IPS-20b (cell line): Measurements from ENCODE around the gene BTG2.

Experiments
- H3K27ac ChIP-seq: one replicate; pipeline ENCODE4 v1.5.1; 2013; ENCODE audit warnings: low read length
- H3K27me3 ChIP-seq: 2 replicates; pipeline ENCODE4 v1.6.1; 2013; ENCODE audit warnings: mild to moderate bottlenecking, low read length, inconsistent platforms; ENCODE audit not compliant: insufficient read depth
- H3K36me3 ChIP-seq: 2 replicates; pipeline ENCODE4 v1.6.1; 2013; ENCODE audit warnings: low read depth, mild to moderate bottlenecking, inconsistent platforms, low read length, moderate library complexity; ENCODE audit not compliant: insufficient read depth
- H3K4me1 ChIP-seq: 2 replicates; pipeline ENCODE4 v1.6.1; 2013; ENCODE audit warnings: mild to moderate bottlenecking, control low read depth, inconsistent platforms, low read length, moderate library complexity; ENCODE audit not compliant: insufficient read depth
- H3K4me3 ChIP-seq: 2 replicates; pipeline ENCODE4 v1.5.1; 2013; ENCODE audit warnings: mild to moderate bottlenecking, low read length, inconsistent platforms
- H3K9ac ChIP-seq: 2 replicates; pipeline ENCODE4 v1.6.1; 2013; ENCODE audit warnings: low read depth, mild to moderate bottlenecking, inconsistent platforms, low read length, moderate library complexity
- H3K9me3 ChIP-seq: 2 replicates; pipeline ENCODE4 v1.6.1; 2013; ENCODE audit warnings: mild to moderate bottlenecking, low read depth, low read length, inconsistent platforms; ENCODE audit not compliant: insufficient read depth

BTG2 gene

GRCh38 chr1:203338335-203339036 is 33.2 kb downstream of the BTG2 start:
- Histone ChIP-seq H3K4me3 (no peak overlapping the region), H3K9me3 (no peaks in the 10 kb centered on the region), H3K27ac (no peak overlapping the region), H3K4me1 (no peaks in the 10 kb centered on the region), H3K36me3 (no peaks in the 10 kb centered on the region), H3K9ac (no peak overlapping the region), H3K27me3 (peaks cover 16% of the 10 kb centered on the region)

- Histone ChIP-seq H3K27me3 (peaks cover 16% of the 10 kb centered on the region), H3K4me1 (no peaks in the 10 kb centered on the region), H3K36me3 (no peaks in the 10 kb centered on the region), H3K27ac (no peak overlapping the region), H3K9me3 (no peaks in the 10 kb centered on the region), H3K4me3 (no peak overlapping the region), H3K9ac (no peak overlapping the region)
Observed at GRCh38 chr1:203340112-203340790, 34.9 kb downstream of the BTG2 start.

- Histone ChIP-seq H3K4me1 (no peaks in the 10 kb centered on the region), H3K27me3 (peaks cover 16% of the 10 kb centered on the region), H3K4me3 (no peak overlapping the region), H3K27ac (no peak overlapping the region), H3K9ac (no peak overlapping the region), H3K36me3 (no peaks in the 10 kb centered on the region), H3K9me3 (no peaks in the 10 kb centered on the region)
Observed at GRCh38 chr1:203342192-203342940, 37.0 kb downstream of the BTG2 start.

- Histone ChIP-seq H3K4me1 (no peaks in the 10 kb centered on the region), H3K27me3 (peaks cover 16% of the 10 kb centered on the region), H3K4me3 (no peak overlapping the region), H3K9me3 (no peaks in the 10 kb centered on the region), H3K27ac (no peak overlapping the region), H3K36me3 (no peaks in the 10 kb centered on the region), H3K9ac (no peak overlapping the region)
Observed at GRCh38 chr1:203343956-203344754, 38.8 kb downstream of the BTG2 start.

GRCh38 chr1:203346060-203346768 is 40.9 kb downstream of the BTG2 start:
- Histone ChIP-seq H3K27ac (no peak overlapping the region), H3K4me3 (no peak overlapping the region), H3K4me1 (no peaks in the 10 kb centered on the region; the same call in 1 of the 2 replicates), H3K27me3 (peaks cover 14% of the 10 kb centered on the region), H3K9me3 (no peaks in the 10 kb centered on the region), H3K36me3 (no peaks in the 10 kb centered on the region), H3K9ac (no peak overlapping the region)

GRCh38 chr1:203346769-203347102 is 41.4 kb downstream of the BTG2 start:
- no peak overlapping the region for H3K9ac ChIP-seq
- no peaks in the 10 kb centered on the region for H3K36me3 ChIP-seq
- no peaks in the 10 kb centered on the region; the same call in 1 of the 2 replicates for H3K4me1 ChIP-seq
- no peak overlapping the region for H3K27ac ChIP-seq
- H3K27me3 ChIP-seq = peaks cover 9% of the 10 kb centered on the region
- H3K4me3 ChIP-seq = no peak overlapping the region
- H3K9me3 ChIP-seq = no peaks in the 10 kb centered on the region

GRCh38 chr1:203349166-203349565 is 43.8 kb downstream of the BTG2 start:
- Histone ChIP-seq H3K4me1 (no peaks in the 10 kb centered on the region; the same call in 1 of the 2 replicates), H3K27me3 (peaks cover 8% of the 10 kb centered on the region), H3K27ac (no peak overlapping the region), H3K4me3 (no peak overlapping the region), H3K36me3 (no peaks in the 10 kb centered on the region), H3K9ac (no peak overlapping the region), H3K9me3 (no peaks in the 10 kb centered on the region)

GRCh38 chr1:203349773-203350524 is 44.6 kb downstream of the BTG2 start:
- Histone ChIP-seq H3K4me1 (no peaks in the 10 kb centered on the region; the same call in 1 of the 2 replicates), H3K9ac (no peak overlapping the region), H3K27ac (no peak overlapping the region), H3K4me3 (no peak overlapping the region), H3K9me3 (no peaks in the 10 kb centered on the region), H3K27me3 (peaks cover 8% of the 10 kb centered on the region), H3K36me3 (no peaks in the 10 kb centered on the region)

GRCh38 chr1:203351037-203351625 is 45.8 kb downstream of the BTG2 start, which contains the start of gene FMOD:
Gene FMOD (minus strand): TSS chr1:203351122. CDS start chr1:203348270, 2,852 bp downstream.
- Histone ChIP-seq H3K27ac (no peak within 1 kb of the TSS), H3K9ac (no peak within 1 kb of the TSS), H3K36me3 (no peaks in the 10 kb centered on the region), H3K27me3 (peaks cover 8% of the 10 kb centered on the region), H3K4me1 (no peaks in the 10 kb centered on the region; the same call in 1 of the 2 replicates), H3K4me3 (no peak within 1 kb of the TSS), H3K9me3 (no peaks in the 10 kb centered on the region)

GRCh38 chr1:203353486-203353885 is 48.2 kb downstream of the BTG2 start:
- Histone ChIP-seq H3K9me3 (no peaks in the 10 kb centered on the region; the same call in 1 of the 2 replicates), H3K4me1 (no peaks in the 10 kb centered on the region; the same call in 1 of the 2 replicates), H3K27me3 (peaks cover 8% of the 10 kb centered on the region), H3K27ac (no peak overlapping the region), H3K9ac (no peak overlapping the region), H3K4me3 (no peak overlapping the region), H3K36me3 (no peaks in the 10 kb centered on the region)
